Mammary epithelial cell (primary cell): ENCODE measurements around the gene TTYH1.

Source experiments
- CTCF ChIP-seq, 2 donors: IDR thresholded peaks in 1 of 2; conservative IDR thresholded peaks in 1 of 2; 2 replicates each; pipeline ENCODE4 v1.5.1; 2011 to 2012; ENCODE audit warnings: inconsistent platforms in 2 of 2, low read length in 2 of 2, mild to moderate bottlenecking in 2 of 2, control low read depth in 1 of 2, low read depth in 1 of 2; ENCODE audit not compliant: insufficient read depth in 1 of 2; ENCODE audit errors: extremely low read depth in 1 of 2
- EZH2 ChIP-seq: IDR thresholded peaks from 2 replicates; pipeline ENCODE4 v1.6.1; 2012; ENCODE audit warnings: low read length, inconsistent platforms, borderline replicate concordance

- TF ChIP-seq EZH2 (no peak), CTCF (conservative IDR thresholded peaks at IDR 0.05 in 1 of 2, IDR thresholded peaks at IDR 0.05 in 1 of 2; ENCODE audit: extremely low read depth in 1 of 2, insufficient read depth in 1 of 2, low read depth in 1 of 2, low read length in 2 of 2) (peak in 1 of 2 donors; percentile 20)
Observed at GRCh38 chr19:54430306-54431254, 15.3 kb downstream of the TTYH1 start.
